Fibroblast of lung (primary cell): ENCODE data around the gene SLC24A3. TPM values are rescaled to one million over a fixed set of nuclear protein-coding genes. Genes with fewer than 3 reads are reported as not detected.

Experiments
- DNase-seq, 2 donors: peaks; one replicate each; pipeline versions ENCODE4 v3.0.0 to v3.0.0-alpha.2; 2010; ENCODE audit warnings: low read depth in 2 of 2
- H2AFZ ChIP-seq: 2 replicates; pipeline ENCODE4 v1.5.1; 2012; ENCODE audit warnings: low read length, control low read depth, inconsistent platforms
- H3K27ac ChIP-seq: 2 replicates; pipeline ENCODE4 v1.5.1; 2011; ENCODE audit warnings: low read length, control low read depth; ENCODE audit not compliant: insufficient read depth
- H3K27me3 ChIP-seq: 2 replicates; pipeline ENCODE4 v1.5.1; 2011; ENCODE audit warnings: mild to moderate bottlenecking, low read length; ENCODE audit not compliant: control insufficient read depth, insufficient read depth
- H3K36me3 ChIP-seq: 2 replicates; pipeline ENCODE4 v1.5.1; 2011; ENCODE audit warnings: low read length; ENCODE audit not compliant: control insufficient read depth, insufficient read depth
- H3K4me1 ChIP-seq: 2 replicates; pipeline ENCODE4 v1.5.1; 2011; ENCODE audit warnings: low read length; ENCODE audit not compliant: control insufficient read depth, insufficient read depth; ENCODE audit errors: extremely low read depth
- H3K4me2 ChIP-seq: 2 replicates; pipeline ENCODE4 v1.5.1; 2011; ENCODE audit warnings: low read length, control low read depth; ENCODE audit not compliant: insufficient read depth; ENCODE audit errors: extremely low read depth
- H3K4me3 ChIP-seq, 4 experiments: fragments of 200-600 bp in 1 of 4; sonication (generic) in 1 of 4; replicated peaks in 1 of 4; 2 replicates each; pipeline ENCODE4 v1.5.1; 2011 to 2016; ENCODE audit warnings: low read length in 4 of 4, low read depth in 3 of 4, mild to moderate bottlenecking in 3 of 4, control low read depth in 2 of 4, inconsistent platforms in 1 of 4, mixed read lengths in 1 of 4; ENCODE audit not compliant: insufficient read depth in 1 of 4; ENCODE audit errors: control extremely low read depth in 1 of 4
- H3K79me2 ChIP-seq: 2 replicates; pipeline ENCODE4 v1.5.1; 2012; ENCODE audit warnings: mild to moderate bottlenecking, low read length, inconsistent platforms; ENCODE audit not compliant: control insufficient read depth, insufficient read depth
- H3K9ac ChIP-seq: 2 replicates; pipeline ENCODE4 v1.5.1; 2011; ENCODE audit warnings: mild to moderate bottlenecking, low read length, control low read depth; ENCODE audit not compliant: insufficient read depth
- H3K9me3 ChIP-seq: 2 replicates; pipeline ENCODE4 v1.5.1; 2012; ENCODE audit warnings: low read depth, low read length; ENCODE audit not compliant: control insufficient read depth, insufficient read depth
- H4K20me1 ChIP-seq: 2 replicates; pipeline ENCODE4 v1.5.1; 2011; ENCODE audit warnings: low read length; ENCODE audit not compliant: control insufficient read depth, insufficient read depth; ENCODE audit errors: extremely low read depth
- CTCF ChIP-seq, 2 donors: IDR thresholded peaks in 1 of 2; conservative IDR thresholded peaks in 1 of 2; 1 replicate in 1 of 2; 2 replicates in 1 of 2; pipeline ENCODE4 v1.5.1; 2011 to 2012; ENCODE audit warnings: low read length in 2 of 2, control low read depth in 1 of 2, inconsistent platforms in 1 of 2, low read depth in 1 of 2, mild to moderate bottlenecking in 1 of 2
- EZH2 ChIP-seq: IDR thresholded peaks from 2 replicates; pipeline ENCODE4 v1.5.1; 2012; ENCODE audit warnings: low read length, control low read depth, mild to moderate bottlenecking; ENCODE audit errors: missing control alignments
- polyA plus RNA-seq, 2 donors: library from polyadenylated mRNA; depleted of rRNA in 1 of 2; stranded (reverse) in 1 of 2; unstranded in 1 of 2; fragments of >200 nt; gene quantifications; 2 replicates each; pipeline ENCODE4 v1.2.1, GENCODE V29; 2011 to 2012; ENCODE audit warnings: missing spikeins in 1 of 2
- total RNA-seq: library from RNA; depleted of rRNA; stranded (reverse); fragments of >200 nt; gene quantifications from 2 replicates; pipeline ENCODE4 v1.2.1, GENCODE V29; 2014

SLC24A3 gene
- total and polyA plus RNA-seq, 2 donors (not counting 1 experiment from before 2014, with no cell fraction given): 0.03 to 1.8 TPM

GRCh38 chr20:19330731-19331130, 118.3 kb downstream of the SLC24A3 start:
- no peak for TF ChIP-seq CTCF (conservative IDR thresholded peaks at IDR 0.05 in 1 of 2, IDR thresholded peaks at IDR 0.05 in 1 of 2; ENCODE audit: low read depth in 1 of 2, low read length in 2 of 2)
- TF ChIP-seq EZH2: no peak
- H3K9me3 ChIP-seq: no peaks in the 10 kb centered on the region

GRCh38 chr20:19333563-19333962, 121.1 kb downstream of the SLC24A3 start:
- H2AFZ ChIP-seq: no peak overlapping the region
- no peak overlapping the region for H3K4me3 ChIP-seq
- no peak overlapping the region for H3K9ac ChIP-seq
- no peaks in the 10 kb centered on the region for H3K36me3 ChIP-seq
- H3K27ac ChIP-seq: no peak overlapping the region
- H3K9me3 ChIP-seq: no peaks in the 10 kb centered on the region
- no peak for DNase-seq
- no peak overlapping the region for H3K4me2 ChIP-seq
- H3K27me3 ChIP-seq: no peaks in the 10 kb centered on the region
- H4K20me1 ChIP-seq: no peaks in the 10 kb centered on the region
- no peaks in the 10 kb centered on the region for H3K4me1 ChIP-seq
- H3K79me2 ChIP-seq: no peaks in the 10 kb centered on the region
- TF ChIP-seq CTCF (conservative IDR thresholded peaks at IDR 0.05 in 1 of 2, IDR thresholded peaks at IDR 0.05 in 1 of 2; ENCODE audit: low read depth in 1 of 2, low read length in 2 of 2) (no peak), EZH2 (no peak)

More at GRCh38 chr20:19330731-19331130, 118.3 kb downstream of the SLC24A3 start:
- Histone ChIP-seq H3K27ac (no peak overlapping the region), H3K4me1 (no peaks in the 10 kb centered on the region), H3K36me3 (no peaks in the 10 kb centered on the region), H3K4me2 (no peak overlapping the region), H3K27me3 (no peaks in the 10 kb centered on the region), H3K79me2 (no peaks in the 10 kb centered on the region), H4K20me1 (no peaks in the 10 kb centered on the region), H3K4me3 (no peak overlapping the region), H2AFZ (no peak overlapping the region), H3K9ac (no peak overlapping the region)
- DNase-seq: no peak

GRCh38 chr20:19335341-19335740, 122.9 kb downstream of the SLC24A3 start:
- H3K36me3 ChIP-seq: no peaks in the 10 kb centered on the region
- no peak overlapping the region for H3K4me3 ChIP-seq
- no peaks in the 10 kb centered on the region for H3K79me2 ChIP-seq
- no peaks in the 10 kb centered on the region for H4K20me1 ChIP-seq
- H3K9ac ChIP-seq: no peak overlapping the region
- H2AFZ ChIP-seq: no peak overlapping the region
- no peaks in the 10 kb centered on the region for H3K27me3 ChIP-seq
- H3K9me3 ChIP-seq: no peaks in the 10 kb centered on the region
- H3K27ac ChIP-seq: no peak overlapping the region
- no peaks in the 10 kb centered on the region for H3K4me1 ChIP-seq
- TF ChIP-seq EZH2 (no peak), CTCF (conservative IDR thresholded peaks at IDR 0.05 in 1 of 2, IDR thresholded peaks at IDR 0.05 in 1 of 2; ENCODE audit: low read depth in 1 of 2, low read length in 2 of 2) (no peak)
- no peak overlapping the region for H3K4me2 ChIP-seq
- no peak for DNase-seq
